ENCODE measurements around the gene NOSIP.

DNA sequence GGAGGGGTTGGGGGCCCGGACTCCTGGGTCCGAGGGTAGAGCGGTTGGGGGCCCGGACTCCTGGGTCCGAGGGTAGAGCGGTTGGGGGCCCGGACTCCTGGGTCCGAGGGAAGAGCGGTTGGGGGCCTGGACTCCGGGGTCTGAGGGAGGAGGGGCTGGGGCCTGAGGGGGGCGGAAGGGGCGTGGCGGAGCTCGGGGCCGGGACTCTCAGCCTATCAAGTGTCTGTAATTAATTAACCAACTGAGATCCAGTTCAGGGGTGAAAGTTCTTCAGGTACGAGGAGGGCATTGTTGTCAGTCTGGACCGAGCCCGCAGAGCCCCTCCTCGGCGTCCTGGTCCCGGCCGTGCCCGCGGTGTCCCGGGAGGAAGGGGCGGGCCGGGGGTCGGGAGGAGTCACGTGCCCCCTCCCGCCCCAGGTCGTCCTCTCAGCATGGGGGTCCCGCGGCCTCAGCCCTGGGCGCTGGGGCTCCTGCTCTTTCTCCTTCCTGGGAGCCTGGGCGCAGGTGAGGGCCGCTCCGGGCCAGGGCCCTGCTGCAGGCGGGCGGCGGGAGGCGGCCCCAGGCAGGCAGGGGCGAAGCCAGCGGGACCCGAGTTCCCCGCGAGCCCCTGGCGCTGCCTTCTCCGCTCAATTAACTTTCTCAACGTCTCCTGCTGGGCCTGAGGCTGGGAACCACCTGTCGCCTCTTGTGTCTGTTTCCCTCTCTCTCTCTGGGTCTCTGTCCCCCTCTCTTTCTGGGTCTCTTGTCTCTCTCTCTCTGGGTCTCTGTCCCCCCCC is 67.2 kb downstream of the NOSIP start:
- TF ChIP-seq CTCF (IDR thresholded peaks at IDR 0.05): no peak
- TF ChIP-seq EZH2phosphoT487 (IDR thresholded peaks at IDR 0.05): no peak
- no peak for TF ChIP-seq EZH2 (IDR thresholded peaks at IDR 0.05)

Data from neural progenitor cell (in vitro differentiated cells).